CD14-positive monocyte (primary cell): ENCODE measurements around the gene NEK10. TPM values are rescaled to one million over a fixed set of nuclear protein-coding genes. Genes with fewer than 3 reads are reported as not detected.

ENCODE experiments used
- DNase-seq, 3 donors: peaks; one replicate each; pipeline ENCODE4 v3.0.0-alpha.2; 2011 to 2022
- H2AFZ ChIP-seq: 2 replicates; pipeline ENCODE4 v1.6.0; 2012; ENCODE audit warnings: mild to moderate bottlenecking, low read depth, low read length, inconsistent platforms; ENCODE audit not compliant: insufficient read depth, poor library complexity, severe bottlenecking
- H3K27ac ChIP-seq, 2 donors: 1 replicate in 1 of 2; 2 replicates in 1 of 2; pipeline ENCODE4 v1.5.1; 2012 to 2013; ENCODE audit warnings: low read length in 2 of 2, control low read depth in 1 of 2, inconsistent platforms in 1 of 2, low read depth in 1 of 2, mild to moderate bottlenecking in 1 of 2
- H3K27me3 ChIP-seq, 2 donors: one replicate each; pipeline versions ENCODE4 v1.6.0 to v1.6.1; 2011 to 2013; ENCODE audit warnings: low read length in 2 of 2; ENCODE audit not compliant: control insufficient read depth in 2 of 2, insufficient read depth in 2 of 2
- H3K36me3 ChIP-seq, 2 donors: replicated peaks in 1 of 2; 1 replicate in 1 of 2; 2 replicates in 1 of 2; pipeline versions ENCODE4 v1.5.1 to v1.6.1; 2012 to 2013; ENCODE audit warnings: low read length in 2 of 2, control low read depth in 1 of 2, inconsistent platforms in 1 of 2, mild to moderate bottlenecking in 1 of 2; ENCODE audit not compliant: insufficient read depth in 2 of 2, control insufficient read depth in 1 of 2
- H3K4me1 ChIP-seq, 2 donors: 1 replicate in 1 of 2; 2 replicates in 1 of 2; pipeline versions ENCODE4 v1.5.1 to v1.6.1; 2012 to 2013; ENCODE audit warnings: low read length in 2 of 2, control low read depth in 1 of 2, inconsistent platforms in 1 of 2, mild to moderate bottlenecking in 1 of 2, moderate library complexity in 1 of 2; ENCODE audit not compliant: insufficient read depth in 2 of 2, control insufficient read depth in 1 of 2
- H3K4me2 ChIP-seq: replicated peaks from 2 replicates; pipeline ENCODE3; 2012; ENCODE audit warnings: low read length, moderate library complexity, mild to moderate bottlenecking; ENCODE audit not compliant: poor library complexity, severe bottlenecking; ENCODE audit errors: extremely low read depth
- H3K4me3 ChIP-seq, 3 experiments: fragments of 200-600 bp in 1 of 3; sonication (generic) in 1 of 3; replicated peaks in 1 of 3; 1 replicate in 2 of 3; 2 replicates in 1 of 3; pipeline ENCODE4 v1.5.1; 2011 to 2013; ENCODE audit warnings: low read length in 3 of 3, mild to moderate bottlenecking in 3 of 3, control low read depth in 2 of 3, low read depth in 2 of 3, inconsistent platforms in 1 of 3, moderate library complexity in 1 of 3
- H3K79me2 ChIP-seq: 2 replicates; pipeline ENCODE4 v1.6.0; 2012; ENCODE audit warnings: mild to moderate bottlenecking, control low read depth, inconsistent platforms, low read length, moderate library complexity; ENCODE audit not compliant: insufficient read depth
- H3K9ac ChIP-seq: 2 replicates; pipeline ENCODE4 v1.6.0; 2017; ENCODE audit warnings: low read length, mild to moderate bottlenecking; ENCODE audit not compliant: insufficient read depth, poor library complexity, severe bottlenecking
- H3K9me3 ChIP-seq, 2 donors: replicated peaks in 1 of 2; 1 replicate in 1 of 2; 2 replicates in 1 of 2; pipeline versions ENCODE4 v1.5.1 to v1.6.1; 2012 to 2013; ENCODE audit warnings: low read length in 2 of 2, control low read depth in 1 of 2; ENCODE audit not compliant: control insufficient read depth in 1 of 2, insufficient read depth in 1 of 2
- H4K20me1 ChIP-seq: 2 replicates; pipeline ENCODE4 v1.6.0; 2012; ENCODE audit warnings: mild to moderate bottlenecking, low read length, control low read depth, moderate library complexity; ENCODE audit not compliant: insufficient read depth
- H3K27ac Mint-ChIP-seq, 7 donors: one replicate each; pipeline ENCODE4 v1.8.0; 2020; ENCODE audit warnings: mild to moderate bottlenecking in 7 of 7, mixed read lengths in 7 of 7, moderate library complexity in 6 of 7, inconsistent platforms in 2 of 7
- H3K27me3 Mint-ChIP-seq, 3 donors: one replicate each; pipeline ENCODE4 v1.8.0; 2021 to 2022; ENCODE audit warnings: low read depth in 3 of 3, mild to moderate bottlenecking in 3 of 3, mixed read lengths in 3 of 3, moderate library complexity in 3 of 3, inconsistent platforms in 1 of 3
- H3K36me3 Mint-ChIP-seq, 2 donors: one replicate each; pipeline ENCODE4 v1.8.0; 2020; ENCODE audit warnings: mixed read lengths in 2 of 2, inconsistent platforms in 1 of 2, mild to moderate bottlenecking in 1 of 2
- H3K4me1 Mint-ChIP-seq: one replicate; pipeline ENCODE4 v1.8.0; 2020; ENCODE audit warnings: mild to moderate bottlenecking, mixed read lengths
- H3K4me3 Mint-ChIP-seq, 2 donors: one replicate each; pipeline ENCODE4 v1.8.0; 2020; ENCODE audit warnings: mild to moderate bottlenecking in 2 of 2, mixed read lengths in 2 of 2, moderate library complexity in 1 of 2
- H3K9me3 Mint-ChIP-seq, 7 donors: one replicate each; pipeline ENCODE4 v1.8.0; 2020 to 2022; ENCODE audit warnings: mixed read lengths in 7 of 7, mild to moderate bottlenecking in 6 of 7, moderate library complexity in 6 of 7, inconsistent platforms in 2 of 7
- WGBS: methylation state at CpG from one replicate; pipeline ENCODE4 v1.1.5; 2013; ENCODE audit warnings: missing lambda C conversion rate; ENCODE audit not compliant: insufficient coverage; 5-methylcytosine and 5-hydroxymethylcytosine counted together
- intact Hi-C, 2 donors: fragments of 100-400 bp; cut with micrococcal nuclease; formaldehyde crosslinking; loops; one replicate each; pipeline versions ENCODE4 v1.15.0 to v1.15.1; 2023
- polyA plus RNA-seq, 3 donors: library from polyadenylated mRNA; depleted of rRNA in 1 of 3; unstranded in 2 of 3; stranded (reverse) in 1 of 3; fragments of 300-500 nt in 2 of 3; fragments of >200 nt in 1 of 3; fragmentation: Illumina TruSeq in 2 of 3; gene quantifications; 1 replicate in 2 of 3; 2 replicates in 1 of 3; pipeline ENCODE4 v1.2.3, GENCODE V29; 2012 to 2021
- TF ChIP-seq, protein P1 (sequence below): fragments of 200-600 bp; IDR thresholded peaks from one replicate; pipeline ENCODE4 v1.8.0; 2022; ENCODE audit warnings: antibody characterized with exemption, mild to moderate bottlenecking

NEK10 gene
- polyA plus RNA-seq, 3 donors = not detected

DNA sequence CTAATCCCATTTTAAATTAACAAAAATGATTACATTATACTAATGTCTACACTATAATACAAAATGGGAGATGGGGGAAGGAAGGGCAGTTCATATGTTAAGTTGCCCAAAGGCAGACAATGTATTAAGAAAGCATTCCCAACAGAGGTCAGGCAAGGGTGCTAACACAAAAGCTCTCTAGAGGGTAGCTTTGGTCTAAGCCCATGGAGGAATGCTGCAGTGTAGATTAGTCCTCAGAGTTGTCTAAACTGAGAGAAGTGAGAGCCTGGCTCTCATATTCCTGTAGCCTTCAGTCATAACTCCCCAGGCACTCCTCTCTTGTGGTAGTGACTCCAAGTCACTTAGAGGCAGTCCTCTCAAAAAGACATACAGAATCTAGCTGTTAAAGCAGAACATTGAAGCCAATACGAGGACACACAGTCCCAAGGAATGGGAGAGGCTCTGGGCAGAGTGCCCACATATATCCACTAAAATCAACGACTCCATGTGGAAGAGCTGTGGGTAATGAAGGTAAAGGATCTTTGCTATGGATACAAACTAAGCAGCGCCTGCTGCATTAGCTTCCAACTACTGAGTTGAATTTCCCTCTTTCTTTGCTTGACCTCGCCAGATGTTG, 14.5 kb downstream of the NEK10 start:
- Histone ChIP-seq H3K4me3 (no peak overlapping the region), H3K27me3 (no peaks in the 10 kb centered on the region), H3K9ac (no peak overlapping the region), H3K4me1 (peaks cover 5 to 22% of the 10 kb centered on the region in 2 donors), H2AFZ (no peak overlapping the region), H3K36me3 (no peaks in the 10 kb centered on the region), H3K9me3 (no peaks in the 10 kb centered on the region), H4K20me1 (no peaks in the 10 kb centered on the region), H3K4me2 (no peak overlapping the region), H3K79me2 (no peaks in the 10 kb centered on the region), H3K27ac (no peak overlapping the region)
- 100% methylated on average over 2 of the region's 4 CpGs for WGBS
- intact Hi-C loops = no loop called here
- H3K4me1 Mint-ChIP-seq = peaks cover 19% of the 10 kb centered on the region
- no peak for DNase-seq
- TF ChIP-seq, protein P1, sequence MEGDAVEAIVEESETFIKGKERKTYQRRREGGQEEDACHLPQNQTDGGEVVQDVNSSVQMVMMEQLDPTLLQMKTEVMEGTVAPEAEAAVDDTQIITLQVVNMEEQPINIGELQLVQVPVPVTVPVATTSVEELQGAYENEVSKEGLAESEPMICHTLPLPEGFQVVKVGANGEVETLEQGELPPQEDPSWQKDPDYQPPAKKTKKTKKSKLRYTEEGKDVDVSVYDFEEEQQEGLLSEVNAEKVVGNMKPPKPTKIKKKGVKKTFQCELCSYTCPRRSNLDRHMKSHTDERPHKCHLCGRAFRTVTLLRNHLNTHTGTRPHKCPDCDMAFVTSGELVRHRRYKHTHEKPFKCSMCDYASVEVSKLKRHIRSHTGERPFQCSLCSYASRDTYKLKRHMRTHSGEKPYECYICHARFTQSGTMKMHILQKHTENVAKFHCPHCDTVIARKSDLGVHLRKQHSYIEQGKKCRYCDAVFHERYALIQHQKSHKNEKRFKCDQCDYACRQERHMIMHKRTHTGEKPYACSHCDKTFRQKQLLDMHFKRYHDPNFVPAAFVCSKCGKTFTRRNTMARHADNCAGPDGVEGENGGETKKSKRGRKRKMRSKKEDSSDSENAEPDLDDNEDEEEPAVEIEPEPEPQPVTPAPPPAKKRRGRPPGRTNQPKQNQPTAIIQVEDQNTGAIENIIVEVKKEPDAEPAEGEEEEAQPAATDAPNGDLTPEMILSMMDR = no peak
- no peaks in the 10 kb centered on the region for H3K36me3 Mint-ChIP-seq
- peaks cover 0 to 1% (median 0%) of the 10 kb centered on the region in 3 donors for H3K27me3 Mint-ChIP-seq
- H3K9me3 Mint-ChIP-seq = no peaks in the 10 kb centered on the region
- no peak overlapping the region for H3K27ac Mint-ChIP-seq
- H3K4me3 Mint-ChIP-seq = no peak overlapping the region

DNA sequence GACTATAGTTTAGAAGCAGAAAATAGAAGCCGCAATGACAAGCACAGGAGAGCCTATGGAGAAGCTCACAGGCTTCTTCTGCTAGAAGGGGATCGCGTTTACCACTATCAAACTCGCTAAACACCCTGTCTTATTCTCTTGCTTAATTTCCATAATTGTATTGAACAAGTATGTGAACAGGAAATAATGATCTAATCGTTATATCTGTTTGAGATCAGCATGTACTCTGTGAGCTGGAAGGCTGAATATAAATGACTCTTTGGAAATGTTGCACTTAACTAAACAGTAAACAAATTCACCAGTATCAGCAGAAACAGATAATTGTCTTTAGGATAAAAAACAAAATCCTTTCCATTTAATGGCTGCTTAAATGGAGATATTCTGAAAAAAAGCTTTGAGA, 15.0 kb downstream of the NEK10 start:
- no peak overlapping the region for H3K4me3 Mint-ChIP-seq
- Histone ChIP-seq H3K9me3 (no peaks in the 10 kb centered on the region), H3K4me1 (peaks cover 5 to 17% of the 10 kb centered on the region in 2 donors), H3K79me2 (no peaks in the 10 kb centered on the region), H3K27me3 (no peaks in the 10 kb centered on the region), H3K36me3 (no peaks in the 10 kb centered on the region), H2AFZ (no peak overlapping the region), H3K4me3 (no peak overlapping the region), H3K4me2 (no peak overlapping the region), H3K9ac (no peak overlapping the region), H4K20me1 (no peaks in the 10 kb centered on the region), H3K27ac (no peak overlapping the region)
- intact Hi-C loops = no loop called here
- no peak overlapping the region for H3K27ac Mint-ChIP-seq
- H3K4me1 Mint-ChIP-seq = peaks cover 14% of the 10 kb centered on the region
- no CpG with 5 or more reads among the region's 5 CpGs for WGBS
- no peak for DNase-seq
- peaks cover 0 to 1% (median 0%) of the 10 kb centered on the region in 3 donors for H3K27me3 Mint-ChIP-seq
- no peaks in the 10 kb centered on the region for H3K36me3 Mint-ChIP-seq
- TF ChIP-seq, protein P1 = no peak
- H3K9me3 Mint-ChIP-seq = no peaks in the 10 kb centered on the region
